Measurements from ENCODE around the gene PAPPA. TPM values are rescaled to one million over a fixed set of nuclear protein-coding genes. Genes with fewer than 3 reads are reported as not detected.

Gene PAPPA
- total and polyA plus RNA-seq, 9 of the 15 experiments (the other 6 are each of a cell fraction or from before 2014, with no cell fraction given), result 0.06 to 0.18 (median 0.11) TPM

GRCh38 chr9:116381350-116381749 lies 227.8 kb downstream of the PAPPA start (continued):
- TF ChIP-seq SP2 (IDR thresholded peaks at IDR 0.05; ENCODE audit: extremely low read depth, low read depth, low read length, poor library complexity, severe bottlenecking), result no peak
- TF ChIP-seq FOXK1 (CRISPR knock-in tag; IDR thresholded peaks at IDR 0.05; ENCODE audit: borderline replicate concordance), result no peak
- TF ChIP-seq PREB (CRISPR knock-in tag; IDR thresholded peaks at IDR 0.05), result no peak
- no peak for TF ChIP-seq SRSF1 (IDR thresholded peaks at IDR 0.05; ENCODE audit: low read depth, low read length)
- TF ChIP-seq MCM7 (IDR thresholded peaks at IDR 0.05), result no peak
- TF ChIP-seq U2AF1 (optimal IDR thresholded peaks at IDR 0.05; ENCODE audit: low read depth, low read length), result no peak
- no peak for TF ChIP-seq ZC3H8 (IDR thresholded peaks at IDR 0.05)
- no peak for TF ChIP-seq TGIF2 (CRISPR knock-in tag; IDR thresholded peaks at IDR 0.05)
- no peak for TF ChIP-seq POLR2H (tag; IDR thresholded peaks at IDR 0.05; ENCODE audit: low read depth)
- TF ChIP-seq PKNOX1 (IDR thresholded peaks at IDR 0.05), result peak; percentile 75
- 0 out of 2 replicates have a peak, but pooled peaks have one; percentile 12 for TF ChIP-seq MEF2D (tag; conservative IDR thresholded peaks at IDR 0.05; ENCODE audit: low read depth)
- TF ChIP-seq ZNF140 (CRISPR knock-in tag; IDR thresholded peaks at IDR 0.05), result no peak
- TF ChIP-seq FOXA1 (IDR thresholded peaks at IDR 0.05; ENCODE audit: borderline replicate concordance), result no peak
- no peak; a peak in 1 of 4 replicates for TF ChIP-seq KDM1A (IDR thresholded peaks at IDR 0.05)
- TF ChIP-seq EP300 (IDR thresholded peaks at IDR 0.05; ENCODE audit: low read length), result peak; percentile 22; the same call in 1 of the 2 replicates
- no peak for TF ChIP-seq NCOA4 (IDR thresholded peaks at IDR 0.05; ENCODE audit: partially characterized antibody)
- TF ChIP-seq MLLT1 (IDR thresholded peaks at IDR 0.05), result no peak
- peak; percentile 90 for TF ChIP-seq MEIS2 (IDR thresholded peaks at IDR 0.05; ENCODE audit: partially characterized antibody)
- TF ChIP-seq ZNF507 (tag; conservative IDR thresholded peaks at IDR 0.05), result no peak
- 0 out of 4 replicates have a peak, but pooled peaks of 1 of the 2 experiments have one; percentile 22 for TF ChIP-seq NRF1 (conservative IDR thresholded peaks at IDR 0.05 in 1 of 2, IDR thresholded peaks at IDR 0.05 in 1 of 2)
- TF ChIP-seq ZFX (CRISPR knock-in tag; IDR thresholded peaks at IDR 0.05), result no peak
- no peak for TF ChIP-seq GABPB1 (CRISPR knock-in tag; IDR thresholded peaks at IDR 0.05)
- TF ChIP-seq RCOR1 (IDR thresholded peaks at IDR 0.05; ENCODE audit: borderline replicate concordance in 1 of 2, low read depth in 2 of 2, low read length in 2 of 2), result peak in 1 of 2 experiments; percentile 71; a peak in 1 of 4 replicates
- no peak for TF ChIP-seq E2F6 (IDR thresholded peaks at IDR 0.05; ENCODE audit: borderline replicate concordance in 1 of 2, extremely low read depth in 1 of 2, insufficient read depth in 1 of 2, insufficient read length in 1 of 2, low read depth in 1 of 2, low read length in 1 of 2, poor library complexity in 1 of 2, severe bottlenecking in 1 of 2)
- TF ChIP-seq ZNF77 (CRISPR knock-in tag; IDR thresholded peaks at IDR 0.05), result no peak
- no peak for TF ChIP-seq BHLHE40 (IDR thresholded peaks at IDR 0.05; ENCODE audit: low read length)
